IMR-90 (cell line): ENCODE measurements around the gene KCNK5. TPM values are rescaled to one million over a fixed set of nuclear protein-coding genes. Genes with fewer than 3 reads are reported as not detected.

Source experiments
- ATAC-seq: fragments of 200-7000 bp; cut with Tn5 transposase; 2 replicates; pipeline ENCODE4 v1.9.1; 2020; ENCODE audit warnings: low read depth, mild to moderate bottlenecking, moderate library complexity
- BruUV-seq: library from RNA; stranded (reverse); fragments of 400-500 nt; replicated peaks from 2 replicates; lab custom pipeline; 2021; lab: Mats Ljungman, UMichigan
- CTCF ChIA-PET: fragments of 300-600 bp; formaldehyde crosslinking; extraction: SDS; loops from one replicate; lab custom pipeline; 2021; ENCODE audit warnings: antibody characterized with exemption; lab: Yijun Ruan, JAX
- POLR2A ChIA-PET: fragments of 300-600 bp; sonication (Branson Sonifier 250); formaldehyde crosslinking; loops from one replicate; lab custom pipeline; 2022; ENCODE audit warnings: antibody characterized with exemption; ENCODE audit not compliant: unreplicated experiment; lab: Charles Lee
- DNase-seq: peaks from one replicate; pipeline ENCODE4 v3.0.0; 2013
- H2AFZ ChIP-seq: replicated peaks from 2 replicates; pipeline ENCODE3; 2013; ENCODE audit warnings: low read length, mild to moderate bottlenecking; ENCODE audit not compliant: poor library complexity
- H2AK5ac ChIP-seq: 2 replicates; pipeline ENCODE4 v1.6.1; 2013; ENCODE audit warnings: low read depth, low read length, inconsistent platforms
- H2AK9ac ChIP-seq: replicated peaks from 2 replicates; pipeline ENCODE3; 2013; ENCODE audit warnings: mild to moderate bottlenecking, low read depth, low read length, moderate library complexity; ENCODE audit not compliant: poor library complexity
- H2BK120ac ChIP-seq: 2 replicates; pipeline ENCODE4 v1.6.1; 2013; ENCODE audit warnings: low read depth, low read length, inconsistent platforms
- H2BK15ac ChIP-seq: 3 replicates; pipeline ENCODE4 v1.6.1; 2013; ENCODE audit warnings: low read depth, low read length, inconsistent platforms
- H2BK20ac ChIP-seq: 2 replicates; pipeline ENCODE4 v1.6.1; 2013; ENCODE audit warnings: low read depth, mild to moderate bottlenecking, inconsistent platforms, low read length, moderate library complexity
- H2BK5ac ChIP-seq: 2 replicates; pipeline ENCODE4 v1.6.1; 2013; ENCODE audit warnings: mild to moderate bottlenecking, low read depth, low read length, inconsistent platforms; ENCODE audit not compliant: poor library complexity, severe bottlenecking
- H3K14ac ChIP-seq: replicated peaks from 2 replicates; pipeline ENCODE4 v1.6.1; 2013; ENCODE audit warnings: low read depth, low read length, inconsistent platforms
- H3K18ac ChIP-seq: 2 replicates; pipeline ENCODE4 v1.6.1; 2013; ENCODE audit warnings: low read depth, low read length, control low read depth
- H3K23ac ChIP-seq: 2 replicates; pipeline ENCODE4 v1.6.1; 2013; ENCODE audit warnings: low read depth, low read length, inconsistent platforms
- H3K27ac ChIP-seq: 2 replicates; pipeline ENCODE4 v1.5.1; 2013; ENCODE audit warnings: mild to moderate bottlenecking, control low read depth, low read length; ENCODE audit not compliant: insufficient read depth
- H3K27me3 ChIP-seq: 2 replicates; pipeline ENCODE4 v1.6.1; 2013; ENCODE audit warnings: low read length; ENCODE audit not compliant: control insufficient read depth, insufficient read depth
- H3K36me3 ChIP-seq: 2 replicates; pipeline ENCODE4 v1.6.1; 2013; ENCODE audit warnings: low read length, mixed read lengths; ENCODE audit not compliant: control insufficient read depth, insufficient read depth
- H3K4ac ChIP-seq: 2 replicates; pipeline ENCODE4 v1.6.1; 2013; ENCODE audit warnings: low read depth, low read length, inconsistent platforms
- H3K4me1 ChIP-seq: 2 replicates; pipeline ENCODE4 v1.6.1; 2013; ENCODE audit warnings: low read length, mixed read lengths; ENCODE audit not compliant: control insufficient read depth, insufficient read depth
- H3K4me2 ChIP-seq: 2 replicates; pipeline ENCODE4 v1.6.1; 2013; ENCODE audit warnings: low read depth, mild to moderate bottlenecking, control low read depth, low read length, moderate library complexity
- H3K4me3 ChIP-seq: 2 replicates; pipeline ENCODE4 v1.5.1; 2013; ENCODE audit warnings: low read depth, mild to moderate bottlenecking, control low read depth, low read length, moderate library complexity; ENCODE audit not compliant: insufficient read depth
- H3K56ac ChIP-seq: 2 replicates; pipeline ENCODE4 v1.6.1; 2013; ENCODE audit warnings: low read length, inconsistent platforms; ENCODE audit not compliant: insufficient read depth; ENCODE audit errors: extremely low read depth
- H3K79me1 ChIP-seq, 2 experiments: 2 replicates each; pipeline ENCODE4 v1.6.1; 2013; ENCODE audit warnings: low read length in 2 of 2, inconsistent platforms in 1 of 2, low read depth in 1 of 2
- H3K9ac ChIP-seq: 2 replicates; pipeline ENCODE4 v1.6.1; 2013; ENCODE audit warnings: low read depth, low read length, control low read depth
- H3K9me1 ChIP-seq: 2 replicates; pipeline ENCODE4 v1.6.1; 2013; ENCODE audit warnings: low read length, inconsistent platforms; ENCODE audit not compliant: insufficient read depth
- H3K9me3 ChIP-seq: 2 replicates; pipeline ENCODE4 v1.6.1; 2013; ENCODE audit warnings: low read length; ENCODE audit not compliant: control insufficient read depth, insufficient read depth
- H4K20me1 ChIP-seq: 2 replicates; pipeline ENCODE4 v1.6.1; 2013; ENCODE audit warnings: low read length, inconsistent platforms; ENCODE audit not compliant: insufficient read depth
- H4K5ac ChIP-seq: 2 replicates; pipeline ENCODE4 v1.6.1; 2013; ENCODE audit warnings: mild to moderate bottlenecking, low read depth, low read length, control low read depth
- H4K8ac ChIP-seq, 2 experiments: 2 replicates each; pipeline ENCODE4 v1.6.1; 2013; ENCODE audit warnings: low read depth in 2 of 2, low read length in 2 of 2, control low read depth in 1 of 2, inconsistent platforms in 1 of 2
- H4K91ac ChIP-seq: 2 replicates; pipeline ENCODE4 v1.6.1; 2013; ENCODE audit warnings: low read depth, low read length, inconsistent platforms; ENCODE audit not compliant: insufficient read depth
- BHLHE40 ChIP-seq: fragments of 150-350 bp; IDR thresholded peaks from 2 replicates; pipeline ENCODE4 v1.6.1; 2016; ENCODE audit warnings: mild to moderate bottlenecking, low read depth, low read length
- CEBPB ChIP-seq: IDR thresholded peaks from 2 replicates; pipeline ENCODE4 v1.6.1; 2012; ENCODE audit warnings: low read depth, low read length, improper control_type of control experiment
- CHD1 ChIP-seq: IDR thresholded peaks from 2 replicates; pipeline ENCODE4 v1.6.1; 2012; ENCODE audit warnings: low read depth, low read length, improper control_type of control experiment
- FOS ChIP-seq: fragments of 150-350 bp; IDR thresholded peaks from 2 replicates; pipeline ENCODE4 v1.6.1; 2016; ENCODE audit warnings: low read depth, low read length
- MAZ ChIP-seq: IDR thresholded peaks from 2 replicates; pipeline ENCODE4 v1.6.1; 2012; ENCODE audit warnings: low read depth, mild to moderate bottlenecking, low read length, improper control_type of control experiment, moderate library complexity, borderline replicate concordance
- MXI1 ChIP-seq: IDR thresholded peaks from 2 replicates; pipeline ENCODE4 v1.6.1; 2012; ENCODE audit warnings: low read depth, mild to moderate bottlenecking, low read length, moderate library complexity, borderline replicate concordance
- NFE2L2 ChIP-seq: fragments of 150-350 bp; IDR thresholded peaks from 2 replicates; pipeline ENCODE4 v1.6.1; 2016; ENCODE audit warnings: low read depth, mild to moderate bottlenecking, low read length
- POLR2A ChIP-seq: IDR thresholded peaks from 2 replicates; pipeline ENCODE4 v1.6.1; 2012; ENCODE audit warnings: mild to moderate bottlenecking, low read depth, low read length
- RCOR1 ChIP-seq: IDR thresholded peaks from 2 replicates; pipeline ENCODE4 v1.6.1; 2012; ENCODE audit warnings: mild to moderate bottlenecking, low read length, improper control_type of control experiment; ENCODE audit not compliant: insufficient replicate concordance
- RFX5 ChIP-seq: IDR thresholded peaks from 2 replicates; pipeline ENCODE4 v1.8.0; 2012; ENCODE audit warnings: low read depth, mild to moderate bottlenecking, low read length, moderate library complexity
- USF2 ChIP-seq: fragments of 150-350 bp; IDR thresholded peaks from 2 replicates; pipeline ENCODE4 v1.6.1; 2017; ENCODE audit warnings: mild to moderate bottlenecking, antibody characterized with exemption, low read length, low read depth
- WGBS, 2 experiments: methylation state at CpG; one replicate each; pipeline versions ENCODE4 v1.1.5 to v1.1.7; 2013; ENCODE audit warnings: missing lambda C conversion rate in 2 of 2; ENCODE audit not compliant: insufficient read length in 1 of 2; ENCODE audit errors: extremely low coverage in 2 of 2; 5-methylcytosine and 5-hydroxymethylcytosine counted together
- dilution Hi-C: fragments of 300-500 bp; cut with HindIII; formaldehyde crosslinking; loops from one replicate; pipeline ENCODE4 v1.14.3; 2018; ENCODE audit warnings: low sequenced_read_pairs; ENCODE audit not compliant: unreplicated experiment
- in situ Hi-C: fragments of 300-500 bp; cut with MboI; formaldehyde crosslinking; loops from 3 replicates; pipeline ENCODE4 v1.14.3; 2019; ENCODE audit warnings: low sequenced_read_pairs, inconsistent platforms, mixed read lengths
- intact Hi-C: fragments of 100-400 bp; cut with micrococcal nuclease; formaldehyde crosslinking; loops from 2 replicates; pipeline ENCODE4 v1.10.0; 2022
- polyA plus RNA-seq, 3 experiments: library from polyadenylated mRNA; depleted of rRNA; stranded (reverse); fragments of >200 nt; gene quantifications; 2 replicates each; pipeline ENCODE4 v1.2.3, GENCODE V29; 2012; ENCODE audit warnings: low replicate concordance in 1 of 3
- total RNA-seq: library from RNA; depleted of rRNA; stranded (reverse); fragments of >200 nt; gene quantifications from 2 replicates; pipeline ENCODE4 v1.2.3, GENCODE V29; 2012

The KCNK5 gene
- total and polyA plus RNA-seq, 2 of the 4 experiments (the other 2 are of a cell fraction): not detected

DNA sequence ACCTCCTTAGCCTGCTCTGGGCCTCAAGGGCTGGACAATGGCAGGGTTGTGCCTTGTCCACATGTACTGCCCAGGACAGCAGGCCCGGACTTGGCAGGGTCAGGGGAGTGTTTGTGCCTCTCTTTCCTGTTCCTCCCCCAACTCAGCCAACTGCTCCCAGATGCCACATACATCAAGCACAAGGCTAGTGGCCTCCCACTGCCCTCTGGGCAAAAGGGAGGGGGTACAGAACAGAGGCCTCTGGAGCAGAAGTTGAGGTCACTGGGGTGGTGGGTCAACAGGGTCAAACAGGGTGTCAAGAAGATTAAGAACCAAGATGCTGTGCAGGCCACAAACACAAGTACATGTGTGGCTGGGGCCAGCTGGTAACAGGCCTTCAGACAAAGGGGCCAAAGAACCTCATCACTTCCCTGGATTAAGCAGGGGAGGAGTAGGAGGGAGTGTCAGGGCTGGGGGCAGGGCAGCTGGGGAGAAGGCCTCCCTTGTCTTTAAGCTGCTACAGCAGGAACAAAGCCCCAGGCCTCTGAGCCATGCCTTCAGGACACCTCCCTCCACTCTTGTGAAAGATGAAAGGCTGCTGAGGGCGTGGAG, 36.0 kb downstream of the KCNK5 start:
- ChIA-PET CTCF (no interaction called here), POLR2A (no interaction called here)
- in situ Hi-C loops: no loop called here
- H2AK9ac ChIP-seq: no peak overlapping the region
- no peak overlapping the region for H4K91ac ChIP-seq
- dilution Hi-C loops: no loop called here
- ATAC-seq (no peak), DNase-seq (no peak)
- no peak overlapping the region for H2BK15ac ChIP-seq
- H4K20me1 ChIP-seq: no peaks in the 10 kb centered on the region
- no peak overlapping the region for H3K4me2 ChIP-seq
- H2BK20ac ChIP-seq: no peak overlapping the region
- H3K9ac ChIP-seq: no peak overlapping the region
- H2AFZ ChIP-seq: no peak overlapping the region
- no peak overlapping the region for H3K14ac ChIP-seq
- H3K36me3 ChIP-seq: no peaks in the 10 kb centered on the region
- H3K9me1 ChIP-seq: no peaks in the 10 kb centered on the region
- H3K23ac ChIP-seq: no peak overlapping the region
- WGBS, 2 experiments: no CpG with 5 or more reads among the region's 2 CpGs
- no peak overlapping the region for H2BK5ac ChIP-seq
- H3K9me3 ChIP-seq: no peaks in the 10 kb centered on the region; the same call in 1 of the 2 replicates
- H3K27ac ChIP-seq: no peak overlapping the region
- no peak overlapping the region for H3K4ac ChIP-seq
- TF ChIP-seq CHD1 (no peak), POLR2A (no peak), CEBPB (no peak), RCOR1 (no peak), NFE2L2 (no peak), USF2 (no peak), BHLHE40 (no peak), MXI1 (no peak), FOS (no peak), MAZ (no peak), RFX5 (no peak)
- H3K18ac ChIP-seq: no peak overlapping the region
- no peak overlapping the region for H4K8ac ChIP-seq
- H3K4me3 ChIP-seq: no peak overlapping the region
- intact Hi-C loops: no loop called here
- H3K4me1 ChIP-seq: no peaks in the 10 kb centered on the region
- no TSS peak for BruUV-seq
- no peaks in the 10 kb centered on the region for H3K79me1 ChIP-seq
- no peak overlapping the region for H2BK120ac ChIP-seq
- no peak overlapping the region for H2AK5ac ChIP-seq
- H4K5ac ChIP-seq: no peak overlapping the region
- H3K56ac ChIP-seq: no peak overlapping the region
- H3K27me3 ChIP-seq: no peaks in the 10 kb centered on the region
